H1 (cell line): ENCODE data around the gene KCNK15. TPM values are rescaled to one million over a fixed set of nuclear protein-coding genes. Genes with fewer than 3 reads are reported as not detected.

Experiments
- CTCF ChIA-PET: fragments of 300-600 bp; sonication (Branson Sonifier 250); formaldehyde crosslinking; loops from one replicate; lab custom pipeline; 2021; ENCODE audit not compliant: partially characterized antibody; lab: Charles Lee
- POLR2A ChIA-PET: fragments of 300-600 bp; sonication (Branson Sonifier 250); formaldehyde crosslinking; loops from one replicate; lab custom pipeline; 2021; ENCODE audit warnings: inconsistent platforms; ENCODE audit not compliant: partially characterized antibody; lab: Charles Lee
- DNase-seq, 2 experiments: peaks; one replicate each; pipeline versions ENCODE4 v3.0.0 to v3.0.0-alpha.2; 2010 to 2022; ENCODE audit warnings: low spot score in 2 of 2, low read depth in 1 of 2, mixed read lengths in 1 of 2
- FAIRE-seq: peaks from 2 replicates; lab custom pipeline; 2011; peaks lifted over from hg19 to GRCh38; lab: Jason Lieb, UNC
- H2AFZ ChIP-seq: 2 replicates; pipeline ENCODE4 v1.8.1; 2012; ENCODE audit warnings: low read length, inconsistent platforms
- H2AK5ac ChIP-seq: 2 replicates; pipeline ENCODE4 v1.6.1; 2013; ENCODE audit warnings: low read depth, low read length
- H2BK120ac ChIP-seq: replicated peaks from 2 replicates; pipeline ENCODE3; 2013; ENCODE audit warnings: low read depth, low read length, inconsistent platforms
- H2BK12ac ChIP-seq: 2 replicates; pipeline ENCODE4 v1.6.1; 2013; ENCODE audit warnings: low read depth, low read length
- H2BK15ac ChIP-seq: 2 replicates; pipeline ENCODE4 v1.6.1; 2013; ENCODE audit warnings: low read length
- H2BK20ac ChIP-seq: 2 replicates; pipeline ENCODE4 v1.6.1; 2013; ENCODE audit warnings: low read length
- H2BK5ac ChIP-seq: 2 replicates; pipeline ENCODE4 v1.6.1; 2013; ENCODE audit warnings: low read depth, low read length
- H3K14ac ChIP-seq: 2 replicates; pipeline ENCODE4 v1.6.1; 2013; ENCODE audit warnings: inconsistent platforms; ENCODE audit not compliant: insufficient read length
- H3K18ac ChIP-seq: 2 replicates; pipeline ENCODE4 v1.6.1; 2013; ENCODE audit warnings: low read length; ENCODE audit errors: extremely low read depth
- H3K23ac ChIP-seq: 2 replicates; pipeline ENCODE4 v1.6.1; 2013; ENCODE audit warnings: inconsistent platforms; ENCODE audit not compliant: insufficient read length
- H3K23me2 ChIP-seq: 2 replicates; pipeline ENCODE4 v1.6.1; 2013; ENCODE audit warnings: low read depth, low read length
- H3K27ac ChIP-seq: 2 replicates; pipeline ENCODE4 v1.6.1; 2011; ENCODE audit warnings: low read depth, low read length, inconsistent platforms
- H3K27me3 ChIP-seq, 4 experiments: replicated peaks in 1 of 4; 1 replicate in 1 of 4; 2 replicates in 3 of 4; pipeline versions ENCODE4 v1.6.1 to v1.8.1; 2011 to 2013; ENCODE audit warnings: low read length in 3 of 4, mild to moderate bottlenecking in 3 of 4, inconsistent platforms in 2 of 4, mixed read lengths in 2 of 4, moderate library complexity in 1 of 4; ENCODE audit not compliant: control insufficient read depth in 3 of 4, insufficient read depth in 3 of 4; ENCODE audit errors: extremely low read depth in 1 of 4
- H3K36me3 ChIP-seq, 4 experiments: 2 replicates each; pipeline versions ENCODE4 v1.6.1 to v1.8.1; 2011 to 2013; ENCODE audit warnings: mild to moderate bottlenecking in 4 of 4, low read length in 3 of 4, moderate library complexity in 2 of 4, control low read depth in 1 of 4, inconsistent platforms in 1 of 4; ENCODE audit not compliant: insufficient read depth in 4 of 4, control insufficient read depth in 2 of 4
- H3K4ac ChIP-seq: replicated peaks from 2 replicates; pipeline ENCODE3; 2013; ENCODE audit warnings: low read length, low read depth, mixed read lengths, inconsistent platforms; ENCODE audit not compliant: insufficient read length
- H3K4me1 ChIP-seq, 4 experiments: replicated peaks in 1 of 4; 1 replicate in 1 of 4; 2 replicates in 3 of 4; pipeline versions ENCODE4 v1.6.1 to v1.8.1; 2011 to 2013; ENCODE audit warnings: low read length in 3 of 4, inconsistent platforms in 2 of 4, mixed read lengths in 1 of 4; ENCODE audit not compliant: insufficient read depth in 4 of 4, control insufficient read depth in 3 of 4
- H3K4me2 ChIP-seq, 2 experiments: 2 replicates each; pipeline versions ENCODE4 v1.6.1 to v1.8.1; 2011 to 2013; ENCODE audit warnings: low read depth in 2 of 2, low read length in 2 of 2, control low read depth in 1 of 2, inconsistent platforms in 1 of 2, mild to moderate bottlenecking in 1 of 2; ENCODE audit not compliant: insufficient read depth in 1 of 2
- H3K4me3 ChIP-seq, 4 experiments: fragments of 200-600, 300-600 bp in 1 of 4; sonication (generic), shearing (Covaris generic), sonication (Bioruptor Twin) in 1 of 4; 2 replicates each; pipeline versions ENCODE4 v1.5.1 to v1.8.1; 2011 to 2016; ENCODE audit warnings: low read length in 4 of 4, low read depth in 3 of 4, control low read depth in 2 of 4, inconsistent platforms in 2 of 4, mild to moderate bottlenecking in 2 of 4, mixed read lengths in 1 of 4, moderate library complexity in 1 of 4; ENCODE audit not compliant: insufficient read depth in 2 of 4; ENCODE audit errors: extremely low read depth in 1 of 4
- H3K56ac ChIP-seq: replicated peaks from 2 replicates; pipeline ENCODE3; 2013; ENCODE audit warnings: low read depth, mild to moderate bottlenecking, mixed read lengths, low read length, inconsistent platforms; ENCODE audit not compliant: insufficient read length
- H3K79me1 ChIP-seq: 2 replicates; pipeline ENCODE4 v1.6.1; 2013; ENCODE audit warnings: low read depth, low read length, control low read depth
- H3K79me2 ChIP-seq, 2 experiments: 2 replicates each; pipeline versions ENCODE4 v1.6.1 to v1.8.1; 2012 to 2013; ENCODE audit warnings: low read length in 2 of 2, mild to moderate bottlenecking in 2 of 2, inconsistent platforms in 1 of 2; ENCODE audit not compliant: insufficient read depth in 2 of 2, control insufficient read depth in 1 of 2
- H3K9ac ChIP-seq, 4 experiments: replicated peaks in 1 of 4; 1 replicate in 1 of 4; 2 replicates in 3 of 4; pipeline versions ENCODE4 v1.6.1 to v1.8.1; 2011 to 2013; ENCODE audit warnings: low read depth in 3 of 4, low read length in 3 of 4, control low read depth in 2 of 4, mild to moderate bottlenecking in 2 of 4, moderate library complexity in 2 of 4, inconsistent platforms in 1 of 4; ENCODE audit errors: extremely low read depth in 1 of 4
- H3K9me3 ChIP-seq, 2 experiments: 2 replicates each; pipeline versions ENCODE4 v1.6.1 to v1.8.1; 2012 to 2013; ENCODE audit warnings: mild to moderate bottlenecking in 2 of 2, moderate library complexity in 2 of 2, control low read depth in 1 of 2, inconsistent platforms in 1 of 2, low read depth in 1 of 2, low read length in 1 of 2, mixed read lengths in 1 of 2; ENCODE audit not compliant: insufficient read depth in 2 of 2
- H4K20me1 ChIP-seq, 2 experiments: replicated peaks in 1 of 2; 2 replicates each; pipeline versions ENCODE3 to v1.8.1; 2011 to 2013; ENCODE audit warnings: inconsistent platforms in 2 of 2, low read length in 2 of 2, mild to moderate bottlenecking in 1 of 2; ENCODE audit not compliant: insufficient read depth in 2 of 2, control insufficient read depth in 1 of 2
- H4K5ac ChIP-seq: 2 replicates; pipeline ENCODE4 v1.6.1; 2013; ENCODE audit warnings: low read length, low read depth, mixed read lengths, inconsistent platforms; ENCODE audit not compliant: insufficient read length
- H4K8ac ChIP-seq: 2 replicates; pipeline ENCODE4 v1.8.0; 2013; ENCODE audit warnings: mild to moderate bottlenecking, moderate library complexity, low read length, inconsistent platforms; ENCODE audit not compliant: insufficient read depth; ENCODE audit errors: extremely low read depth
- H4K91ac ChIP-seq: replicated peaks from 2 replicates; pipeline ENCODE3; 2013; ENCODE audit warnings: low read length, mixed read lengths, inconsistent platforms; ENCODE audit not compliant: insufficient read length
- CBX5 ChIP-seq: fragments of 300-800, 300-1000 bp; sonication (generic); IDR thresholded peaks from 2 replicates; pipeline ENCODE4 v1.7.1; 2016; ENCODE audit warnings: antibody characterized with exemption, low read length, low read depth
- CEBPB ChIP-seq: IDR thresholded peaks from 2 replicates; pipeline ENCODE4 v1.6.1; 2012; ENCODE audit warnings: low read depth, low read length
- HDAC2 ChIP-seq, 2 experiments: fragments of 300-600 bp in 1 of 2; sonication (generic) in 1 of 2; IDR thresholded peaks; 2 replicates each; pipeline ENCODE4 v1.6.1; 2011 to 2012; ENCODE audit warnings: low read depth in 2 of 2, low read length in 2 of 2, mild to moderate bottlenecking in 2 of 2, moderate library complexity in 2 of 2, borderline replicate concordance in 1 of 2, inconsistent platforms in 1 of 2
- KDM4A ChIP-seq: IDR thresholded peaks from one replicate; pipeline ENCODE4 v1.7.1; 2012; ENCODE audit warnings: low read depth, mild to moderate bottlenecking, moderate library complexity, low read length, inconsistent platforms; ENCODE audit not compliant: severe bottlenecking
- WGBS, 2 experiments: shearing (Covaris generic) in 1 of 2; methylation state at CpG; one replicate each; pipeline versions ENCODE4 v1.1.6 to v1.1.7; 2013 to 2015; ENCODE audit warnings: low lambda C conversion rate in 2 of 2, mixed read lengths in 2 of 2, inconsistent platforms in 1 of 2, low coverage in 1 of 2, missing lambda C conversion rate in 1 of 2; ENCODE audit not compliant: insufficient replicate concordance in 2 of 2, insufficient coverage in 1 of 2, insufficient read length in 1 of 2; ENCODE audit errors: extremely low coverage in 1 of 2, missing lambda C conversion rate in 1 of 2; 5-methylcytosine and 5-hydroxymethylcytosine counted together
- polyA plus RNA-seq, 7 experiments: library from polyadenylated mRNA; depleted of rRNA in 3 of 7; stranded (reverse) in 5 of 7; unstranded in 2 of 7; fragments of >200 nt in 5 of 7; fragments of 200-250 nt in 2 of 7; gene quantifications; 1 replicate in 5 of 7; 2 replicates in 1 of 7; 4 replicates in 1 of 7; pipeline versions ENCODE4 v1.2.1 to v1.2.3, GENCODE V29; 2011 to 2013; ENCODE audit warnings: missing spikeins in 2 of 7, mixed read lengths in 2 of 7
- total RNA-seq: library from RNA; stranded (reverse); fragmentation: NEBNext Ultra II Directional; extraction: Animal tissue kit (Norgen Biotek cat#: 25700); gene quantifications from 2 replicates; pipeline ENCODE4 v1.2.1, GENCODE V29; 2021

The KCNK15 gene
- total and polyA plus RNA-seq, 2 of the 8 experiments (the other 6 are each of a cell fraction or from before 2014, with no cell fraction given) = 0.24 to 0.33 TPM

DNA sequence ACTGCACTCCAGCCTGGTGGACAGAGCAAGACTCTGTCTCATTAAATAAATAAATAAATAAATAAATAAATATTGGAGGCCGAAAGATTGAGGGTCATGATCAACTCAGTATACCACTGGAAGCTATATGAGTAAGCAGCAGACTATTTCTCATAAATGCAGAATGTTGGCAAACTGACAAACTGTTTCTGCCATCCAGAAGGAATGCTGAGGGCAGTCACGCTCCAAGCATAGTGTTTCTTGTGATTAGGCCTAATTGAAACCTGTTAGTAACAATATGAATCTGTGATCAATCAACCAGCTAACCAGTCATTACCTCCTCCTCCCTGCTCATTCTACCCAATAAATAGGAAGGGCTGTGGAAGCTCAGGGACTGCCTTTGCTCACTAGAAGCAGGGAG lies 15.2 kb upstream of the KCNK15 start:
- no peak for FAIRE-seq

More for the DNA sequence above, 15.2 kb upstream of the KCNK15 start:
- Histone ChIP-seq H2AK5ac (no peak overlapping the region; the same call in 1 of the 2 replicates), H3K27me3 (no peaks in the 10 kb centered on the region), H3K23ac (no peak overlapping the region), H3K79me2 (no peaks in the 10 kb centered on the region), H2BK5ac (no peak overlapping the region), H3K9me3 (no peaks in the 10 kb centered on the region), H3K27ac (no peak overlapping the region), H3K4me3 (no peak overlapping the region), H4K20me1 (no peaks in the 10 kb centered on the region), H3K56ac (no peak overlapping the region), H2BK15ac (no peak overlapping the region), H4K5ac (no peak overlapping the region), H3K23me2 (no peaks in the 10 kb centered on the region), H3K4me1 (peaks cover 7 to 19% (median 15%) of the 10 kb centered on the region in 4 experiments), H3K4me2 (no peak overlapping the region), H3K18ac (no peak overlapping the region), H3K9ac (no peak overlapping the region), H3K14ac (no peak overlapping the region), H2BK120ac (no peak overlapping the region), H3K79me1 (no peaks in the 10 kb centered on the region), H2AFZ (no peak overlapping the region), H2BK20ac (no peak overlapping the region), H4K8ac (no peak overlapping the region), H3K36me3 (no peaks in the 10 kb centered on the region), H4K91ac (no peak overlapping the region), H2BK12ac (no peak overlapping the region), H3K4ac (no peak overlapping the region)
- ChIA-PET POLR2A (interaction anchor here (3.6 kb wide), 1 partner anchor 47 kb away, joined by 12 read pairs; no protein-coding TSS in a partner anchor), CTCF (interaction anchor here (1.1 to 20.4 kb wide), 8 partner anchors 14 to 69 kb away, joined by 3 to 180 read pairs (median 54); partner anchors contain the start of gene CCN5)
- no peak for DNase-seq
- WGBS, 2 experiments = 92% methylated on average over 2 of the region's 2 CpGs; no CpG with 5 or more reads in 1 of the 2 experiments
- TF ChIP-seq CBX5 (no peak), CEBPB (no peak), HDAC2 (IDR thresholded peaks at IDR 0.05; ENCODE audit: borderline replicate concordance in 1 of 2, low read depth in 2 of 2, low read length in 2 of 2) (no peak), KDM4A (no peak)
